GM06990 (cell line): ENCODE measurements around the gene LONP2.

Source experiments
- DNase-seq: peaks from one replicate; pipeline ENCODE4 v3.0.0-alpha.2; 2011; ENCODE audit not compliant: insufficient read length; ENCODE audit errors: extremely low read depth
- H3K27me3 ChIP-seq: replicated peaks from 2 replicates; pipeline ENCODE4 v1.6.0; 2011; ENCODE audit warnings: low read length; ENCODE audit not compliant: control insufficient read depth, insufficient read depth
- H3K36me3 ChIP-seq: 2 replicates; pipeline ENCODE4 v1.5.1; 2011; ENCODE audit warnings: low read length; ENCODE audit not compliant: control insufficient read depth, insufficient read depth
- H3K4me3 ChIP-seq: replicated peaks from 2 replicates; pipeline ENCODE4 v1.5.1; 2011; ENCODE audit warnings: low read depth, mild to moderate bottlenecking, control low read depth, low read length
- CTCF ChIP-seq: IDR thresholded peaks from 2 replicates; pipeline ENCODE4 v1.5.1; 2011; ENCODE audit warnings: low read length, control low read depth, mild to moderate bottlenecking, inconsistent platforms; ENCODE audit not compliant: insufficient read depth, poor library complexity, severe bottlenecking

LONP2 gene

GRCh38 chr16:48215738-48216137 lies 28.4 kb upstream of the LONP2 start:
- no peak for TF ChIP-seq CTCF
- no peak for DNase-seq
- no peak overlapping the region for H3K4me3 ChIP-seq
- H3K36me3 ChIP-seq, result no peaks in the 10 kb centered on the region
- H3K27me3 ChIP-seq, result no peaks in the 10 kb centered on the region; the same call in 1 of the 2 replicates

GRCh38 chr16:48217708-48218107 lies 26.4 kb upstream of the LONP2 start:
- Histone ChIP-seq H3K36me3 (no peaks in the 10 kb centered on the region), H3K27me3 (no peaks in the 10 kb centered on the region; the same call in 1 of the 2 replicates), H3K4me3 (no peak overlapping the region)
- TF ChIP-seq CTCF, result no peak
- DNase-seq, result no peak

- H3K27me3 ChIP-seq, result no peaks in the 10 kb centered on the region; the same call in 1 of the 2 replicates
These were observed 25.6 kb upstream of the LONP2 start for GRCh38 chr16:48218473-48218872.

GRCh38 chr16:48220891-48221290 lies 23.2 kb upstream of the LONP2 start:
- Histone ChIP-seq H3K4me3 (no peak overlapping the region), H3K36me3 (no peaks in the 10 kb centered on the region), H3K27me3 (no peaks in the 10 kb centered on the region; the same call in 1 of the 2 replicates)
- DNase-seq, result no peak
- TF ChIP-seq CTCF, result no peak

More at GRCh38 chr16:48218473-48218872, 25.6 kb upstream of the LONP2 start:
- TF ChIP-seq CTCF, result no peak
- Histone ChIP-seq H3K36me3 (no peaks in the 10 kb centered on the region), H3K4me3 (no peak overlapping the region)
- no peak for DNase-seq

GRCh38 chr16:48223490-48223889 lies 20.6 kb upstream of the LONP2 start:
- TF ChIP-seq CTCF, result no peak
- H3K27me3 ChIP-seq, result no peaks in the 10 kb centered on the region; the same call in 1 of the 2 replicates
- no peak for DNase-seq
- H3K36me3 ChIP-seq, result no peaks in the 10 kb centered on the region
- no peak overlapping the region for H3K4me3 ChIP-seq

GRCh38 chr16:48225456-48225855 lies 18.6 kb upstream of the LONP2 start:
- H3K27me3 ChIP-seq, result no peaks in the 10 kb centered on the region; the same call in 1 of the 2 replicates
- H3K4me3 ChIP-seq, result no peak overlapping the region
- TF ChIP-seq CTCF, result no peak
- no peaks in the 10 kb centered on the region for H3K36me3 ChIP-seq
- DNase-seq, result no peak
